ENCODE data around the gene EFR3B. TPM values are rescaled to one million over a fixed set of nuclear protein-coding genes. Genes with fewer than 3 reads are reported as not detected.
A peak's percentile ranks its signal among the peaks of the same experiment; 100 is the strongest.
"Not testable (repeated sequence)": the region's sequence is repeated elsewhere in the genome, so short reads cannot be mapped to it uniquely, and the experiment has no call there.

EFR3B gene
- polyA plus RNA-seq, 2 of the 4 experiments (the other 2 are of a cell fraction): 6.5 to 12.5 TPM

- TF ChIP-seq NR3C1 (IDR thresholded peaks at IDR 0.05) (no peak), ZSCAN20 (CRISPR knock-in tag; IDR thresholded peaks at IDR 0.05) (no peak), HOXB13 (CRISPR knock-in tag; IDR thresholded peaks at IDR 0.05; ENCODE audit: low read depth) (no peak), EP300 (IDR thresholded peaks at IDR 0.05) (no peak), E2F6 (IDR thresholded peaks at IDR 0.05; ENCODE audit: borderline replicate concordance, low read depth) (no peak), MAZ (IDR thresholded peaks at IDR 0.05; ENCODE audit: borderline replicate concordance, low read depth, low read length) (no peak)
Measured at GRCh38 chr2:25002066-25002465, 39.8 kb upstream of the EFR3B start (continued).

GRCh38 chr2:25009954-25010353 is 31.9 kb upstream of the EFR3B start:
- no peaks in the 10 kb centered on the region for H3K9me3 ChIP-seq
- 49% methylated on average over 11 of the region's 11 CpGs for WGBS (ENCODE audit: missing lambda C conversion rate)
- H3K4me2 ChIP-seq: peak overlapping the region; percentile 39
- ATAC-seq: peak; percentile 26 to 67; a peak in 3 of 6 replicates
- peak in 1 of 2 experiments; percentile 35 for DNase-seq (ENCODE audit: low read depth in 1 of 2, low spot score in 1 of 2)
- TF ChIP-seq HOXB5 (CRISPR knock-in tag; IDR thresholded peaks at IDR 0.05) (no peak), FOSL2 (IDR thresholded peaks at IDR 0.05) (no peak), FOSL2 (CRISPR knock-in tag; IDR thresholded peaks at IDR 0.05) (peak; percentile 53)
- ChIA-PET POLR2A (interaction anchor here (1.8 kb wide), 1 partner anchor 31 kb away, joined by 11 read pairs; no protein-coding TSS in a partner anchor), CTCF (interaction anchor here (0.6 to 2.0 kb wide), 7 partner anchors 10 to 134 kb away, joined by 3 to 15 read pairs (median 3); no protein-coding TSS in a partner anchor)
- H3K4me1 ChIP-seq: peaks cover 7% of the 10 kb centered on the region; the same call in 2 of the 3 replicates
- FAIRE-seq: no peak
- no peak overlapping the region for H3K27ac ChIP-seq
- no peak overlapping the region for H3K4me3 ChIP-seq

GRCh38 chr2:25011342-25011741 is 30.5 kb upstream of the EFR3B start:
- DNase-seq (ENCODE audit: low read depth in 1 of 2, low spot score in 1 of 2); ATAC-seq; POLR2A ChIA-PET; H3K4me1 ChIP-seq; H3K4me2 ChIP-seq; FAIRE-seq; H3K4me3 ChIP-seq; H3K27ac ChIP-seq; H3K9me3 ChIP-seq: not testable (repeated sequence)
- CTCF ChIA-PET: interaction anchor here (2.0 kb wide), 1 partner anchor 35 kb away, joined by 15 read pairs; no protein-coding TSS in a partner anchor
- WGBS (ENCODE audit: missing lambda C conversion rate): 85% methylated on average over 2 of the region's 2 CpGs

GRCh38 chr2:25014631-25015030 is 27.2 kb upstream of the EFR3B start:
- no peaks in the 10 kb centered on the region for H3K9me3 ChIP-seq
- ChIA-PET CTCF (interaction anchor here (1.0 to 1.5 kb wide), 3 partner anchors 13 to 113 kb away, joined by 3 to 9 read pairs (median 4); no protein-coding TSS in a partner anchor), POLR2A (interaction anchor here (0.7 kb wide), 1 partner anchor 27 kb away, joined by 11 read pairs; no protein-coding TSS in a partner anchor)
- H3K27ac ChIP-seq: no peak overlapping the region
- no peak for ATAC-seq
- no peak for TF ChIP-seq FOSL2 (IDR thresholded peaks at IDR 0.05)
- TF ChIP-seq FOSL2 (CRISPR knock-in tag; IDR thresholded peaks at IDR 0.05): no peak
- TF ChIP-seq EP300 (IDR thresholded peaks at IDR 0.05): no peak
- TF ChIP-seq CEBPB (IDR thresholded peaks at IDR 0.05): no peak
- no peak for TF ChIP-seq SREBF2 (IDR thresholded peaks at IDR 0.05)
- peaks cover 6% of the 10 kb centered on the region; the same call in 2 of the 3 replicates for H3K4me1 ChIP-seq
- no peak overlapping the region for H3K4me2 ChIP-seq
- no peak overlapping the region for H3K4me3 ChIP-seq
- no peak for FAIRE-seq
- WGBS (ENCODE audit: missing lambda C conversion rate): 92% methylated on average over 9 of the region's 9 CpGs
- DNase-seq (ENCODE audit: low read depth in 1 of 2, low spot score in 1 of 2): no peak

GRCh38 chr2:25018681-25019080 is 23.2 kb upstream of the EFR3B start:
- no peak for DNase-seq (ENCODE audit: low read depth in 1 of 2, low spot score in 1 of 2)
- 88% methylated on average over 7 of the region's 7 CpGs for WGBS (ENCODE audit: missing lambda C conversion rate)
- Histone ChIP-seq H3K4me3 (no peak overlapping the region), H3K4me2 (no peak overlapping the region), H3K9me3 (no peaks in the 10 kb centered on the region), H3K27ac (no peak overlapping the region), H3K4me1 (no peaks in the 10 kb centered on the region)
- POLR2A ChIA-PET: no interaction called here
- CTCF ChIA-PET: no interaction called here
- no peak for ATAC-seq
- no peak for FAIRE-seq
- TF ChIP-seq CTCF (IDR thresholded peaks at IDR 0.05) (no peak), HOXB13 (CRISPR knock-in tag; IDR thresholded peaks at IDR 0.05; ENCODE audit: low read depth) (no peak), POLR2AphosphoS2 (conservative IDR thresholded peaks at IDR 0.05; ENCODE audit: low read length) (no peak), RARB (CRISPR knock-in tag; IDR thresholded peaks at IDR 0.05) (no peak), BHLHE40 (IDR thresholded peaks at IDR 0.05; ENCODE audit: low read depth, low read length) (no peak), KDM5A (IDR thresholded peaks at IDR 0.05) (no peak), MAX (IDR thresholded peaks at IDR 0.05) (no peak), JUN (IDR thresholded peaks at IDR 0.05) (no peak), TFCP2L1 (CRISPR knock-in tag; IDR thresholded peaks at IDR 0.05) (no peak), EHMT2 (IDR thresholded peaks at IDR 0.05; ENCODE audit: low read depth) (no peak), RCOR1 (IDR thresholded peaks at IDR 0.05; ENCODE audit: low read depth, low read length) (no peak), NPAS2 (CRISPR knock-in tag; IDR thresholded peaks at IDR 0.05; ENCODE audit: borderline replicate concordance) (no peak), PBX3 (IDR thresholded peaks at IDR 0.05) (no peak), E2F6 (IDR thresholded peaks at IDR 0.05; ENCODE audit: borderline replicate concordance, low read depth) (no peak), FOSB (CRISPR knock-in tag; IDR thresholded peaks at IDR 0.05) (no peak), CBX2 (IDR thresholded peaks at IDR 0.05; ENCODE audit: borderline replicate concordance, low read depth) (no peak)
